HG03354 (cell line): ENCODE results near the gene KPNB1.

Experiments used
- ATAC-seq: cut with Tn5 transposase; IDR thresholded peaks from one replicate; pipeline ENCODE4 v1.9.1; 2021; ENCODE audit warnings: mild to moderate bottlenecking; ENCODE audit not compliant: unreplicated experiment, poor library complexity, severe bottlenecking

KPNB1 gene

GRCh38 chr17:47724705-47725104 lies 75.0 kb downstream of the KPNB1 start:
- ATAC-seq = no peak

- no peak for ATAC-seq
Measured at GRCh38 chr17:47725446-47726111, 75.9 kb downstream of the KPNB1 start.

GRCh38 chr17:47726796-47727703 lies 77.3 kb downstream of the KPNB1 start:
- no peak for ATAC-seq

- ATAC-seq = no peak
Measured at GRCh38 chr17:47727704-47728036, 78.0 kb downstream of the KPNB1 start.

GRCh38 chr17:47728214-47728877 lies 78.6 kb downstream of the KPNB1 start:
- ATAC-seq = no peak

GRCh38 chr17:47729476-47729875 lies 79.8 kb downstream of the KPNB1 start:
- ATAC-seq = no peak

- ATAC-seq = no peak
Measured at GRCh38 chr17:47730681-47731080, 81.0 kb downstream of the KPNB1 start.

- ATAC-seq = no peak
Measured at GRCh38 chr17:47731396-47731795, 81.7 kb downstream of the KPNB1 start.

- no peak for ATAC-seq
Measured at GRCh38 chr17:47732399-47733046, 82.8 kb downstream of the KPNB1 start.

GRCh38 chr17:47733047-47733673 lies 83.4 kb downstream of the KPNB1 start, which contains the start of gene TBX21:
Gene TBX21, plus strand, starts transcription at chr17:47733236. Its CDS starts 219 bp downstream, at chr17:47733455.
- ATAC-seq = peak; percentile 73

- ATAC-seq = peak; percentile 16
Measured at GRCh38 chr17:47733674-47734410, 84.1 kb downstream of the KPNB1 start.

- no peak for ATAC-seq
Measured at GRCh38 chr17:47735139-47735464, 85.4 kb downstream of the KPNB1 start.
